D721Med (cell line): ENCODE data around the gene TRERF1.
"Not testable (repeated sequence)": the region's sequence is repeated elsewhere in the genome, so short reads cannot be mapped to it uniquely, and the experiment has no call there.

ENCODE experiments used
- DNase-seq: peaks from one replicate; pipeline ENCODE4 v3.0.0; 2011; ENCODE audit warnings: low spot score; ENCODE audit not compliant: insufficient read length
- FAIRE-seq: peaks from 2 replicates; lab custom pipeline; 2011; peaks lifted over from hg19 to GRCh38; lab: Jason Lieb, UNC
- CTCF ChIP-seq: IDR thresholded peaks from 2 replicates; pipeline ENCODE4 v1.5.1; 2012; ENCODE audit warnings: mild to moderate bottlenecking, control low read depth; ENCODE audit not compliant: insufficient read depth; ENCODE audit errors: missing control alignments

TRERF1 gene

GRCh38 chr6:42217519-42218367 is 234.0 kb downstream of the TRERF1 start, which contains the start of gene MRPS10:
Gene MRPS10 (minus strand): TSS chr6:42217861. CDS start chr6:42217849, 12 bp downstream.
- DNase-seq (peak; percentile 63), FAIRE-seq (no peak)
- no peak for TF ChIP-seq CTCF

- FAIRE-seq (no peak), DNase-seq (no peak)
- no peak for TF ChIP-seq CTCF
These were observed 234.6 kb downstream of the TRERF1 start for GRCh38 chr6:42217157-42217518.

GRCh38 chr6:42216495-42216894 is 235.2 kb downstream of the TRERF1 start:
- FAIRE-seq, DNase-seq: not testable (repeated sequence)

- TF ChIP-seq CTCF: no peak
- FAIRE-seq (no peak), DNase-seq (no peak)
These were observed 239.3 kb downstream of the TRERF1 start for GRCh38 chr6:42212442-42212841.

GRCh38 chr6:42211726-42212125 is 240.0 kb downstream of the TRERF1 start:
- FAIRE-seq (no peak), DNase-seq (no peak)
- TF ChIP-seq CTCF: no peak

GRCh38 chr6:42210551-42210950 is 241.2 kb downstream of the TRERF1 start:
- TF ChIP-seq CTCF: no peak
- DNase-seq: no peak
- FAIRE-seq: no peak

DNA sequence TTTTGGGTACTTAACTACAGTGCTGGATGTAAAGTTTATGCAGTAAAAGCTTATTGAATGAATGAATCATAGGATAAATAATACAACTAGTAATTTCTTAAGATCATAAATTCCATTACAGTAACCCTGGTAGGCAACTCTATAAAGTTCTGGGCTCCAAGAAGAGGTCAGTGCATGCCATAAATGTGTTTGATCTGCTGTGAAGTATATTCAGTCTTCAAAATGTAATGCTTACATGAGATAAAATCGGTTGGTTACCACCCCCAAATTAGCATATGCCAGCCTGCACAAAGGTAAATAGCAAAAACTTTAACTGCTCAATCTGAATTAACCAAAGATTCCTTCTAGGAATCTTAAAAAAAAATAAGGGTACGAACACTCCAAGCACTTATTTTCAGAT is 244.2 kb downstream of the TRERF1 start:
- DNase-seq, FAIRE-seq: not testable (repeated sequence)

- FAIRE-seq: no peak
- DNase-seq: no peak
- no peak for TF ChIP-seq CTCF
These were observed 246.9 kb downstream of the TRERF1 start for GRCh38 chr6:42204768-42205282.
